PC-3 (cell line): ENCODE results near the gene PRDM13. TPM values are rescaled to one million over a fixed set of nuclear protein-coding genes. Genes with fewer than 3 reads are reported as not detected.

Source experiments
- ATAC-seq: fragments of 200-7000 bp; cut with Tn5 transposase; 2 replicates; pipeline ENCODE4 v1.9.1; 2020; ENCODE audit warnings: mild to moderate bottlenecking, moderate library complexity
- BruUV-seq: library from RNA; stranded (reverse); fragments of 400-500 nt; replicated peaks from 2 replicates; lab custom pipeline; 2021; lab: Mats Ljungman, UMichigan
- CTCF ChIA-PET: fragments of 300-600 bp; sonication (Branson Sonifier 250); formaldehyde crosslinking; loops from one replicate; lab custom pipeline; 2022; ENCODE audit warnings: antibody characterized with exemption; lab: Charles Lee
- POLR2A ChIA-PET: fragments of 300-600 bp; sonication (Branson Sonifier 250); formaldehyde crosslinking; loops from one replicate; lab custom pipeline; 2022; ENCODE audit warnings: antibody characterized with exemption; ENCODE audit not compliant: unreplicated experiment; lab: Charles Lee
- DNase-seq: peaks from one replicate; pipeline ENCODE4 v3.0.0-alpha.2; 2015
- H2AFZ ChIP-seq: fragments of 300-600 bp; sonication (generic); 2 replicates; pipeline ENCODE4 v1.6.0; 2016; ENCODE audit warnings: antibody characterized with exemption, low read length
- H3F3A ChIP-seq: fragments of 300-600 bp; sonication (generic); one replicate; pipeline ENCODE4 v1.6.0; 2017; ENCODE audit warnings: antibody characterized with exemption, low read length, control low read depth, mild to moderate bottlenecking; ENCODE audit not compliant: unreplicated experiment
- H3K27ac ChIP-seq: fragments of 300-600 bp; sonication (generic); 2 replicates; pipeline ENCODE4 v1.5.1; 2016; ENCODE audit warnings: mild to moderate bottlenecking, low read length
- H3K27me3 ChIP-seq: fragments of 300-600 bp; sonication (generic); 2 replicates; pipeline ENCODE4 v1.6.1; 2016; ENCODE audit warnings: low read length, mixed read lengths
- H3K36me3 ChIP-seq: fragments of 300-600 bp; sonication (generic); 2 replicates; pipeline ENCODE4 v1.6.1; 2016; ENCODE audit warnings: low read depth, mixed run types, low read length, mixed read lengths
- H3K4me1 ChIP-seq: fragments of 300-600 bp; sonication (generic); 2 replicates; pipeline ENCODE4 v1.5.1; 2016; ENCODE audit warnings: low read length; ENCODE audit not compliant: insufficient read depth
- H3K4me2 ChIP-seq: fragments of 300-600 bp; sonication (generic); 2 replicates; pipeline ENCODE4 v1.6.0; 2016; ENCODE audit warnings: low read length
- H3K4me3 ChIP-seq: fragments of 300-600 bp; sonication (generic); 2 replicates; pipeline ENCODE4 v1.5.1; 2016; ENCODE audit warnings: mild to moderate bottlenecking, low read length, mixed read lengths
- H3K79me2 ChIP-seq: fragments of 300-600 bp; sonication (generic); 2 replicates; pipeline ENCODE4 v1.6.1; 2017; ENCODE audit warnings: low read length, mixed read lengths
- H3K9ac ChIP-seq: fragments of 300-600 bp; sonication (generic); 2 replicates; pipeline ENCODE4 v1.6.0; 2016; ENCODE audit warnings: mild to moderate bottlenecking, low read length
- H3K9me2 ChIP-seq: fragments of 300-600 bp; sonication (generic); replicated peaks from 2 replicates; pipeline ENCODE4 v1.6.1; 2016; ENCODE audit warnings: mixed run types, low read length, mixed read lengths
- H3K9me3 ChIP-seq: fragments of 300-600 bp; sonication (generic); 2 replicates; pipeline ENCODE4 v1.6.1; 2016; ENCODE audit warnings: low read length, mixed read lengths
- H4K20me1 ChIP-seq: fragments of 300-600 bp; sonication (generic); 2 replicates; pipeline ENCODE4 v1.6.1; 2016; ENCODE audit warnings: low read length, mixed read lengths
- CTCF ChIP-seq: fragments of 300-600 bp; sonication (generic); conservative IDR thresholded peaks from 2 replicates; pipeline ENCODE4 v1.5.1; 2017; ENCODE audit warnings: antibody characterized with exemption, low read depth, mild to moderate bottlenecking, low read length
- EZH2 ChIP-seq: fragments of 300-600 bp; sonication (generic); IDR thresholded peaks from one replicate; pipeline ENCODE4 v1.6.1; 2017; ENCODE audit warnings: antibody characterized with exemption, mild to moderate bottlenecking, low read length; ENCODE audit not compliant: unreplicated experiment
- EZH2phosphoT487 ChIP-seq: fragments of 300-600 bp; sonication (generic); IDR thresholded peaks from 2 replicates; pipeline ENCODE4 v1.6.1; 2018; ENCODE audit warnings: mild to moderate bottlenecking, antibody characterized with exemption, low read length, borderline replicate concordance
- intact Hi-C: fragments of 100-400 bp; cut with micrococcal nuclease; formaldehyde crosslinking; loops from 2 replicates; pipeline ENCODE4 v1.9.0; 2023
- total RNA-seq: library from RNA; depleted of rRNA; stranded (reverse); fragments of >200 nt; gene quantifications from 2 replicates; pipeline ENCODE4 v1.2.3, GENCODE V29; 2014

Gene PRDM13
- total RNA-seq, 1 experiment from 2014 or later: not detected

- BruUV-seq: no TSS peak
- no peak for DNase-seq
- no peak overlapping the region for H3K4me2 ChIP-seq
- TF ChIP-seq EZH2phosphoT487 (no peak), EZH2 (no peak), CTCF (no peak)
- H2AFZ ChIP-seq: no peak overlapping the region
- no peaks in the 10 kb centered on the region for H3K79me2 ChIP-seq
- no peaks in the 10 kb centered on the region for H3K36me3 ChIP-seq
- POLR2A ChIA-PET: no interaction called here
- no peak for ATAC-seq
- CTCF ChIA-PET: no interaction called here
- no peak overlapping the region for H3K4me3 ChIP-seq
- H4K20me1 ChIP-seq: no peaks in the 10 kb centered on the region
- no peaks in the 10 kb centered on the region for H3K4me1 ChIP-seq
- no peaks in the 10 kb centered on the region for H3K9me2 ChIP-seq
- H3F3A ChIP-seq: no peaks in the 10 kb centered on the region
- H3K27ac ChIP-seq: no peak overlapping the region
- no peak overlapping the region for H3K9ac ChIP-seq
- intact Hi-C loops: no loop called here
- peaks cover 54% of the 10 kb centered on the region for H3K27me3 ChIP-seq
- H3K9me3 ChIP-seq: no peaks in the 10 kb centered on the region
Measured at GRCh38 chr6:99607416-99608036, 893 bp downstream of the PRDM13 start.

- peaks cover 52% of the 10 kb centered on the region for H3K27me3 ChIP-seq
- no peaks in the 10 kb centered on the region for H3K79me2 ChIP-seq
- no peaks in the 10 kb centered on the region for H4K20me1 ChIP-seq
- CTCF ChIA-PET: no interaction called here
- no peak overlapping the region for H3K27ac ChIP-seq
- no peaks in the 10 kb centered on the region for H3K9me3 ChIP-seq
- no peak overlapping the region for H3K9ac ChIP-seq
- H3K4me1 ChIP-seq: no peaks in the 10 kb centered on the region
- H2AFZ ChIP-seq: no peak overlapping the region
- POLR2A ChIA-PET: no interaction called here
- no peak overlapping the region for H3K4me3 ChIP-seq
- no peaks in the 10 kb centered on the region for H3K9me2 ChIP-seq
- no peak for TF ChIP-seq EZH2phosphoT487
- no peak for TF ChIP-seq CTCF
- no peak for TF ChIP-seq EZH2
- no peaks in the 10 kb centered on the region for H3K36me3 ChIP-seq
- DNase-seq (no peak), ATAC-seq (no peak)
- H3F3A ChIP-seq: no peaks in the 10 kb centered on the region
- H3K4me2 ChIP-seq: no peak overlapping the region
- no TSS peak for BruUV-seq
- intact Hi-C loops: no loop called here
Measured at GRCh38 chr6:99608059-99608885, 1.6 kb downstream of the PRDM13 start.
